NCI-H1436 (cell line): Measurements from ENCODE around the gene TRIM52.
"Not testable (repeated sequence)": the region's sequence is repeated elsewhere in the genome, so short reads cannot be mapped to it uniquely, and the experiment has no call there.

Experiments
- DNase-seq: peaks from one replicate; lab custom pipeline; 2025; lab: John Stamatoyannopoulos, UW

The TRIM52 gene

DNA sequence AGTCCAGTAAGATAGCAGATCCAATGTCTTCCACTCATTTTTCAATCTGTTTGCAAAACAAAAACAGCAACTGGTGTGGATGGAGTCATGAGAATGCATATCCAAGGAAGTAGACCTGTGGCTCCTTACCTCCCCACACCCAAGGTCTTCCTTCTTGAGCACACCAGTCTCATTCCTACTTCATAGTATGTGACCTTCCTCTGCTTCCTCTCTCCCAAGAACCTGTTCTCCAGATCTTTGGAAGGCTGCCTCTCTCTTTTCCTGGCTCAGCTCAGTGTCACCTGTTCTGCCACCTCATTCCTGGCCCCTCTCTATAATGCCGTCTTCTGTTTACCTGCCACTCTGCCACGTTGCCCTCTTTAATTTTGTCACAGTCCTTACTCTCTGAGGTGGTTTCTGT is 48.0 kb downstream of the TRIM52 start:
- no peak for DNase-seq

DNA sequence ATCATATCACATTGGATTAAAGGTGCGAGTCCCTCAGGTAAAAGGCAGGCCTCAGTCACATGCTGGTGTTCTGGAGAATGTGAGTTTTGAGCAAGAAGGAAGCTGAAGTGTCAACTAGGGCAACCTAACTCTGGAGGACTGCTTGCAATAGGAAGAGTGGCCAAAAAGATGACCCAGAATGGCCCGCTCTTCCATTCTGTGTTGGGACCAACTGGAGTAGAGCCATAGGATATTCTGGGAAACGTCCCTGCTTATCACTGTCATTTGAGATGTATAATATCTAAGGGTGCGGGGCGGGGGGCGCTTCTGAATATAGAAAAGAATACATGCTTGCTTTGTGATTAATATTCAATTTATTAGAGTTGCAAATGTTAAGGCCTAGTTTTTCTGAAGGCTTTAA is 48.9 kb downstream of the TRIM52 start:
- DNase-seq = no peak

DNA sequence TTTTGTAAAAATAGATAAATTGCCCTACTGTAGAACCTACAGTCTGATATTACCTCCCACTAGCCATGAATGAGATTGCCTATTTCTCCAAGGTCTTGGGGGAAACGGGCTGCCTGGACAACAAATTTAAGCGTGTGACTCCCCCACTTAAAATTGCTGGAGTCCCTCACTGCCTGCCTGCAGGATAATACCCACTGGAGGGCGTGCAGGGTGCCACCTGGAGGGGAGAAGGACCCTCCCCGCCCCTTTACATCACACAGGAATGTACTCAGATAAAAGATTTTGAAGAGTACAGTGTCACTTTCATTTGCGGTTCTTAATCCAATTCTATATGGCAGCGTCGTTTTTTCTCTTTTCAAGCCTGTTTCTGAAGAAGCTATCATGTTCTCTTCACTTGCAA is 49.7 kb downstream of the TRIM52 start:
- DNase-seq = no peak

DNA sequence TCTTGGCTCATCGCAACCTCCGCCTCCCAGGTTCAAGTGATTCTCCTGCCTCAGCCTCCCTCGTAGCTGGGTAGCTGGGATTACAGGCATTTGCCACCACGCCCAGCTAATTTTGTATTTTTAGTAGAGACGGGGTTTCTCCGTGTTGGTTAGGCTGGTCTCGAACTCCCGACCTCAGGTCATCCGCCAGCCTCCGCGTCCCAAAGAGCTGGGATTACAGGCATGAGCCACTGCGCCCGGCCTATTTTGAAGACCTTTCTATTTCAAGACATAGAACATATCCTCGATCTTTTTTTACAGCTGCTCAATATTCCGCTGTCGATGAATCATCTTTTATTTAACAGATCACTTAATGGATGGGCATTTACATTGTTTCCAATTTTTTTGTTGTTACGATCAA is 50.2 kb downstream of the TRIM52 start:
- DNase-seq = not testable (repeated sequence)

DNA sequence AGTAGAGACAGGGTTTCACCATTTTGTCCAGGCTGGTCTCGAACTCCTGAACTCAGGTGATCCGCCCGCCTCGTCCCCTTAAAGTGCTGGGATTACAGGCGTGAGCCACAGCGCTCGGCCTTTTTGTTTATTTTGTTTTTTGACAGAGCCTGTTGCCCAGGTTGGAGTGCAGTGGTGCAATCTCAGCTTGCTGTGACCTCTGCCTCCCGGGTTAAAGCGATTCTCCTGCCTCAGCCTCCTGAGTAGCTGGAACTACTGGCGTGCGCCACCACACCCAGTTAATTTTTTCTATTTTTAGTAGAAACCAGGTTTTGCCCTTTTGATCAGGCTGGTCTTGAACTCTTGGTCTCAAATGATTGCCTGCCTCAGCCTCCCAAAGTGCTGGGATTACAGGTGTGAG is 50.8 kb downstream of the TRIM52 start:
- DNase-seq = not testable (repeated sequence)

DNA sequence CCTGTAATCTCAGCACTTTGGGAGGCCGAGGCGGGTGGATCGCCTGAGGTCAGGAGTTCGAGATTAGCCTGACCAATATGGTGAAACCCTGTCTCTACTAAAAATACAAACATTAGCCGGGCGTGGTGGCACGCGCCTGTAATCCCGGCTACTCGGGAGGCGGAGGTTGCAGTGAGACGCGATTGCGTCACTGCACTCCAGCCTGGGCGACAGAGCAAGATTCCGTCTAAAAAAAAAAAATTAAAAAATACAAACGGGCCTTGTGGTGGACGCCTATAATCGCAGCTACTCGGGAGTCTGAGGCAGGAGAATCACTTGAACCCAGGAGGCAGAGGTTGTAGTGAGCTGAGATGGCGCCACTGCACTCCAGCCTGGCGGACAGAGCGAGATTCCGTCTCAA is 51.9 kb downstream of the TRIM52 start:
- not testable (repeated sequence) for DNase-seq

DNA sequence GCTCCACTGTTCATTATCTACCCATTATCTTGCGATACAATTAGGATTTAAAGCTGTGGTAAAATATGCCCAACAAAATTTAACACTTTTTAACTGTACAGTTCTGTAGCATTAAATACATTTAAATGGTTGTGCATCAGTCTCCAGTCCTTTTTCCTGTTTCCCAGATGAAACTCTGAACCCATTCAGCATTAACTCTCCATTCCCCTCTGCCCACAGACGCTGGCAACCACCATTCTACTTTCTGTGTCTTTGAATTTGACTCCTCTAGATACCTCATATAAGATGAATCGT is 53.0 kb downstream of the TRIM52 start:
- DNase-seq = no peak

DNA sequence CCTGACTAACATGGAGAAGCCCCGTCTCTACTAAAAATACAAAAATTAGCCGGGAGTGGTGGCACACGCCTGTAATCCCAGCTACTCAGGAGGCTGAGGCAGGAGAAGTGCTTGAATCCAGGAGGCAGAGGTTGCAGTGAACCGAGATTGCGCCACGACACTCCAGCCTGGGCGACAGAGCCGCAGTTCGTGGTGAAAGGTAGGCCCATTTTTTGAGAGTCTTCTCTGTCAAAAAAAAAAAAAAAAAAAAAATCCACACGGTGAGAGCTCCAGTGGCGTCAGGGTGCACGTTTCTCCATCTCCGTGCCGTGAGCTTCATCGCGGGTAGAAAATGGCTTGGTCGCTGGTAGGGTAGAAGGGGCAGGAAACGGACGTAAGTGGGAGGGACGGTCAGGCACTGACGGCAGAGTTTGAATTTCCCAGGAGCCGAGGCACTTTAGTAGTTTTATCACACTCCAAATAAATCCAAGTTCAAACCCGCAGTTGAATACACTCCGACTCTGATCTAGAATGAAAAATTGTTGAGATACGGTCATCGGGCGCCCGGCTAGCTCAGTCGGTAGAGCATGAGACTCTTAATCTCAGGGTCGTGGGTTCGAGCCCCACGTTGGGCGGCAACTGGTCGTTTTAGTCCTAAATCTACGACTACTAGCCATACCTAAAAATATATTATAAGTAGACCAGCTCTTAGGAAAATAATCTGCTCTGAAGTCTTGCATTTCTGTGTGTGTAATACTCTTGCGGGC is 53.6 kb downstream of the TRIM52 start:
- no peak for DNase-seq

DNA sequence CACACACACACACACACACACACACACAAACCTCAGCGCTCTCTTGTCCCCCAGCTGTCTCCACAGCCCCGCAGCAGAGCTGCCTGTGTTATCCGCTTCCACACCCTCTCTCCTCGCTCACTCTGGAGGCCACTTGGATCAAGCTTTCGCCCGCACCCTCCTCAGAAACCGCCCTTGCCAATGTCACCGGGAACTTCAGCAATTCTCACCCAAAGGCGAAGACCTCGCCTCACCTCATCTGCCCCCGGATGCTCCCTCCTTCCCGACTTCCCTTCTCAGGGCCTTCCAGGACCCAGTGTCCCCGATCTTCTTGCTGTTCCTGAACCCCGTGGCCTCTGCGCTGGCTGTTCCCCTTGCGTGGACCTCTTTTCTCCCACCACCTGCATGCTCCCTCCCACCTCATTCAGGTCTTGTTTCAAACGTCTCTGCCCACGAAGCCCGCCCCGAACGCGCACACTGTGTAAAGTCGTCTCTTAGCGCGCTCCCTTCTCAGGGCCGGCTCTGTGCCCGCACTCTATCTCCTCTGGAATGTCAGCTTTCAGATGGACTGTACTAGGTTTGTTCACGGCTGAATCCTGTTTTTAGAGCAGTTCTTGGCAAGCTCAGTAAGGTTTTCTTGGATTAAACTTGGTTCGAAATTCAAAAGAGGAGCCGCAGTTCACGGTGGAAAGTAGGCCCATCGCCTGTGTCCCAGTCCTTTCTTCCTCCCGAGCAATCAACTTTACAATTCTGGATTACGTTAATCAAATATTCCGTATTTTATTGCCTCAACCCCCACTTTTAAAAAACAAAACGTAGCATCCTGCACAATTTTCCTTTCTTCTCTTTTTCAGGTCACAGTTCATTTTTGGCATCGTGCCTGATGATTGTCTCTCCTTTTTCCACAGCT is 54.9 kb downstream of the TRIM52 start:
- no peak for DNase-seq
